A172 (cell line): Measurements from ENCODE around the gene SMPD2. TPM values are rescaled to one million over a fixed set of nuclear protein-coding genes. Genes with fewer than 3 reads are reported as not detected.
A peak's percentile ranks its signal among the peaks of the same experiment; 100 is the strongest.
"Not testable (repeated sequence)": the region's sequence is repeated elsewhere in the genome, so short reads cannot be mapped to it uniquely, and the experiment has no call there.

ENCODE experiments used
- DNase-seq: peaks from one replicate; pipeline ENCODE4 v3.0.0-alpha.2; 2015; ENCODE audit warnings: low spot score
- total RNA-seq: library from RNA; depleted of rRNA; stranded (reverse); fragments of >200 nt; shearing (Covaris generic); gene quantifications from 2 replicates; pipeline ENCODE4 v1.2.3, GENCODE V29; 2014

Gene SMPD2
- total RNA-seq, 1 experiment from 2014 or later: 9.1 TPM

DNA sequence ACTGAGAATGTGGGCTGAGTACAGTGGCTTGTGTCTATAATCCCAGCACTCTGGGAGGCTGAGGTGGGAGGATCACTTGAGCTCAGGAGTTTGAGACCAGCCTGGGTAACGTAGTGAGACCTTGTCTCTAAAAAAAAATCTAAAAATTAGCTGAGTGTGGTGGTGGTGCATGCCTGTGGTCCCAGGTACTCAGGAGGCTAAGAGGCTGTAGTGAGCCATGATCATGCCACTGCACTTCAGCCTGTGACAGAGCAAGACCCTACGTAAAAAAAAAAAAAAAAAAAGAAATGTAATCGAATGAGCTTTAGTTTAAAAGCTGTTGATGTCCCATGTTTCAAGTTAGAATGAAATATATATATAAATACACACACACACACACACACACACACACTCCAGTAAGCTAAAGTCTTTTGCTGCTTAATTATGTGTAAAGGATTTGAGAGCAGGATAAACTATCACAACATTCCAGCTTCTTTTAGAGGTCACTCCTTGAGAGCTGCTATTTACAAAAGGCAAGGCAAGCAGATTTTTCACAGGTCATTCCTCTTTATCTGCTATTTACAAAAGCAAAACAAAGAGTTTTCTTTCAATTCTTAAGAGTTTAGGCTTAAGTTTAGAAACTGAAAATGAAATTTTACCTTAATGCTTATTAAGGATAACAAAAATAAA lies 19.8 kb downstream of the SMPD2 start:
- no peak for DNase-seq

DNA sequence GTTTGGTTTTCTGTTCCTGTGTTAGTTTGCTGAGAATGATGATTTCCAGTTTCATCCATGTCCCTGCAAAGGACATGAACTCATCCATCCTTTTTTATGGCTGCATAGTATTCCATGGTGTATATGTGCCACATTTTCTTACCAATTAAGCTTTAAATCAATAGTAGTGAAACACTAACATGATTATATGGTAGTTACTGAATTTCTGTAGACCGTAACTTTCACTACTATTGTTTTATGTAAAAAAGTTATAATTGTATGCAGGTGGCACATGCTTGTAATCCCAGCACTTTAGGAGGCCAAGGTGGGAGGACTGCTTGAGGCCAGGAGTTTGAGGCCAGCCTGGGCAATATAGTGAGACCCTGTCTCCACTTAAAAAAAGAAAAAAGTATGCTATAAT lies 20.7 kb downstream of the SMPD2 start:
- DNase-seq: not testable (repeated sequence)

DNA sequence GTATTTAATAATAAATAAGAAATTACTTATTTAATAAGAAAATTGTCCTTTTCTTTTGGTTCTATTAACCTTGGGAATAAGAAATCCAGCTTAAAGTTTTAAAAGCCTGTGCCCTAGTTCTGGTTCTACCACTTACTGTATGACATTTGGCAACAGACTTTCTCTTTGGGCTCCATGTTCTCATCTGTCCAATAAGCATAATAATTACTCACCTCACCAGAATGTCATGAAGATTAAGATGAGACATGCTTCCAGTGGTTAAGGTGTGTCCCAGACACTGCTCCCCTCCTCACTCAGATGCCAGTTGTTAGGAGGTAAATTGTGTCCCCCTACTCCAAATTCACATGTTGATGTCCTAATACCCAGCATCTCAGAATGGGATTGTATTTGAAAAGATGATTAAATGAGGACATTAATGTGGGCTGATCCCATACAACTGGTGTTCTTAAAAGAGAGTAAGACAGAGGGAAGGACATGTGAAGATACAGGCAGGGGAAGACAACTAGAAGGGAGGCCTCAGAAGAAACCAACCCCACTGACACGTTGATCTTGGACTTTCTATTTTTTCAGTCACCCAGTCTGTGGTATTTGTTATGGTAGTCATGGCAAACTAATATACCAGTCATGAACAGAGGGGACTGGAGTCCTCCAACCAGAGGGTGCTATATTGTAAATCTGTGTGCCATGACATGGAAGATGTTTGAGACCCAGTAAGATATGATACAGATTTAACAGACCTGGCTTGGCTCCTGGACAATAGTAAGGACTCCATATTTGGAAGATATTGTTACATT lies 21.4 kb downstream of the SMPD2 start:
- DNase-seq: no peak

DNA sequence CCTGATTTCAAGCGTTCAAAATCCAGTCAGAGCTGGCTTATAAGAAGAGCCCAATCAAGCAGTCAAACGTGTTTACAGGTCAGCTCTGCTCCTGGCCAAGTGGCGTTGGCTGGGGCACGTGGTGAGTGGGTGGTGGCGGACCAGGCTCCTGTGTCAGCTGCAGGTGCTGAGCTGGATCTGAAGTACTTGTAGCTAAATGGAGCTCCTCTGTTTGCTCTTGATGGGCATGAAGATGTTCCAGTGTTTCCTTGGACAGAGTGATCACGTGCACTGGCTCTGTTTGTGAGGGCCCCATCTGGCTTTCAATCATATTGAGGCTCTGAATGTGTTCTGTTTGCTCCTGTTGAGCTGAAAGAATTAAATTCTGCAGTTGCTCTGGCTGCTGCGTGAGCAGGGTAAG lies 25.2 kb downstream of the SMPD2 start:
- no peak for DNase-seq

DNA sequence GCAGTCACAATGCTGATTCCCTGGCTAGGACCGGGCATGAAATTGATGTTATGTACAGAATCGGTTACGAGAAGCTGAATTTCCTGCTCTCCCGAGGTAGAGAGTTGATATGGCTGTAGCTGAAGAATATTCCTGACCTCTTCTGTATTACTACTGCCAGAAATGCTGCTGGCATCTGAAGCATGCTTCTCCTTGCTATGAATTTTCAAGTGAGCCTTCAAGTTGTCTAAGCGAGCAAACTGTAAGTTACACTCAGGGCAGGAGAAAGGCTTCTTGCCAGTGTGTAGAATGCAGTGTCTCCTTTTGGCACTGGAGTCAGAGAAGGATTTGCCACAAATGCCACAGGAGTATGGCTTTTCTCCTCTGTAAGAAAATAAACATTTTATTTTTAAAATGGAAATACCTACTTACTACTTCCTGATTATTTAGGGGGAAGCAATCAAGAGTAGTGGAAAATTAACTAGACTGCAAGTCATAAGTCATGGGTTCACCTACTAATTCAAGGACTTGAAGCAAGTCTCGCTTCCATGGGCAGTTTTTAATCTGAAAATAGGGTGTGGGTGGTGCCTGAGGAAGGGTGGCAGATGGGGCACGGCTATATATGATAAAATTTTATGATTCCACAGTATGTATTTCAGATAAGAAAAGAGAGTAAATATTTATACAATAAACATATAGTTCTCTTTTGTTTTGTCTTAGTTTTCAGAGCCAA lies 25.8 kb downstream of the SMPD2 start:
- DNase-seq: no peak

DNA sequence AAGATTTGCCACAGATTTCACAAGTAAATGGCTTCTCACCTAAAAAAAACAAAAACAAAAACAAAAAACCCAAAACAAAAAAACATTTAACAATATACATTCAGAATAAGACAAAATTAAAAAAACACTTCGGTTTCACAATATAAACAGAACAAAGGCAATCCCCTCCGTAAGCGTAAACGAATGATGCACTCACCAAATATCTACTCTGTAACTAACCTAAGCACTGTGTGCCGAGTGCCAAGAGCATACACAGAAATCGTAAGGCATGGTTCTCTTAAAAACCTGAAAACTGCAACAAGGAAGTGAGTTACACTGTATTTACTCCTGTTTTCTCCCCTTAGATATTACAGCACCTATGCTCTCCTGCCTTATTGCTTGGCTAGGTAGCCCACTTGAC lies 27.2 kb downstream of the SMPD2 start:
- DNase-seq: no peak

DNA sequence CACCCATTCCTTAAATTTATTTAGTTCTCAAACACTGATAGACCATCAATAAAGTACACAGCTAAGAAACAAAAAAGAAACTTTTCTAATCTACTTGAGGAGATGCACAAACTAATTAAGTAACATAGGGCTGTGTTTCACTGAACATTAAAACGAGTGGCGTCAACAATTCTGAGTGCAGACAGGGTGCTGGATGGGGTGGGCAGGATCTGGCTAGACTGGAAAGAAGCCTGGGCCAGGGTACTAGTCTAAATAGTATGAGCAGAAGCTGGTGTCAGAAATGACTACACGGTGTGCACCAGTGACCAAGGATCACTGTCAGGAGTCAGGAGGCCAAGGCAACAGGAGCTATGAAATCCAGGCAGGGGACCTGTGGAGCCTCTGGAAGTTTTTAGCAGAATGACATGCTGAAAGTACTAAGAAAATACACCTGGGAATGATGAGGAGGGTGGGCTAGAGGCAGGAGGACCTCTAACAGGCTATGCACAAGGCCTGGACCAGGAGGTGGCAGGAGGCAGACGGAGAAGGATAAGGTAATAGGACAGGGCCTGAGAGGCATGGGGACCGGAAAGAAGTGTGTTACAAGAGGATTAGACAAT lies 29.2 kb downstream of the SMPD2 start:
- no peak for DNase-seq

DNA sequence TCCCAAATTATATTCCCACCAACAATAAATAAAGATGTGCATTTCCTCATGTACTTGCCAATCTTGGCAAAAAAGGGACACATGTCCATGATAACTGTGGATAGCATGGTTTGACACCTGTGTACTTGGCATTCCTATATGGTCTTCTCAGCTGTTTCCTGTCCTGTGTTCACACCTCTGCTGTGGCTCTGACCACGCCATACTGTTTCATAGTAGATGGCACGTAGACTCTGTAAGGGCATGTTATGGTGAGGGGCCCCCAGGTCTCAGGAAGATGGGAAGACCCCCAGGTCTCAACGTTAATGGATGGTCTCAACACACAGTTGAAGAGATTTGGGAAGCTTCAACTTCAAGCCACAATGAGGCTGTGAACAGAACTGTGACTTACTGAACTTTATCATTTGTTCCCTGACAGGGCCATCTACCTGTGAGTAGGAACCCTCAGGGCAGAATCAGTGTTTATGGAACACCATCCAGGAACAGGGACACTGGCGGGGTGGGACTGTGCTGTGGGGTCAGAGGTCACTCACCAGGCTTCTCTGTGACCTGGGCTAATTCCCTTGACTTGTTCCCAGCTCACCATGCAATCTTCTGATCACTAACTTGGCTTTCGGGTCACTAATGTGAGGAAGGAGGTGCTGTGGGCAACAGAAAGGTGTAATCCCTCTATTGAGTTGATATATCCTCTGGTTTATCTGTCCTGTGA lies 30.7 kb downstream of the SMPD2 start:
- DNase-seq: no peak

DNA sequence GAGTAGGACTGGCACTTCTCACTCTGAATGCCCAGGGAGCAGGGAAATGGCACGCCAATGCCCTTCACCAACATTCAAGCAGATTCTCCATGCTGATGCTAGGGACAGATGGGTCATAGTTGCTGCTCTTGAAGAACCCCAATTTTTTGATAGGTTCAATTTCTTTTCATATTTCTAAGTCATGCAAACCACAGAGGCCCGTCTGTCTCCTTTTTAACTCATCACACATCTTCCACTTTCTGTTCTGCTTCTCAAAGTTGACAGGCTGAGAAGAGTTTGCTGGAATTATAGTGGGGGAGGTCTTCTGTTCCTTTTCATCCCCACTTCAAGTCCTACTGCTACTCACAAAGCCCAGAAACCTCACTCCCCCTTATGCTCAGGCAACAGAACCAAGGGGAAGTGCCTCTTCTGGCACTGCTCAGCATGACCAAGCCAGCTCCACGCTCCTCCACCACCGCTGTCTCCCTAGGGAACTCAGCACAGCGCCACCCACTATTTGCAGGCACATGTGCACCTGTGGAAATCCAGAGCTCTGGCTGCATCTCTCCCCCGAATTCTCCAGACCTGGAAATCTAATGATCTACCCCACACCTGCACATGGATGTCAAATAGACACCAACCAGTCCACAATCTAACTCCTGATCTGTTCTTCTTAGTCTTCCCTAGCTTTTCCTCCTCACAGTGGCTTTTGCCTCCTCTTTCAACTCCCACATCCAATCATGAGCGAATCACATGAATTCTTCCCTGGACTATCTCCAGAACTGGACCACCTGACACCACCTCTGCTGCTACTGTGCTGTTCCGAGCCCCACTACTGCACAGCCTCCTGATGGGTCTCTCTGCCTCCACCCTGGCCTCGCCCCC lies 31.8 kb downstream of the SMPD2 start:
- DNase-seq: no peak

DNA sequence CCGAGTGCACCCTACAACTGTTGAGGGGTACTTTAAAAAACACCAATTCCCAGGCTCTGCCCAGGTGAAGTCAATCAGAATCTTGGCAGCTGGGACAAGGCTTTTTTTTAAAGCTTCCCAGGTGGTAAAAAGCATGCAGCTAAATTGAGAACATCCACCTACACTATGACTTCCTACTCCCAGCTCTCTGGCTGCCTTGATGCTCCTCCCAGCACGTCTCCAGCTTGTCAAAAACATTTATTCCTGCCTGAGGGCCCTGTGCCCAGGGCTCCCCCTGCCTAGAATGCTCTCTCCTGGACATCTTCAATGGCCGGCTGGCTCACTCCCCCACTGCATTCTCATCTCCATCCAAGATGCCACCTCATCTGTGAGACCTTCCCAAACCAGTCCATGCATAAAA lies 32.6 kb downstream of the SMPD2 start:
- DNase-seq: no peak

DNA sequence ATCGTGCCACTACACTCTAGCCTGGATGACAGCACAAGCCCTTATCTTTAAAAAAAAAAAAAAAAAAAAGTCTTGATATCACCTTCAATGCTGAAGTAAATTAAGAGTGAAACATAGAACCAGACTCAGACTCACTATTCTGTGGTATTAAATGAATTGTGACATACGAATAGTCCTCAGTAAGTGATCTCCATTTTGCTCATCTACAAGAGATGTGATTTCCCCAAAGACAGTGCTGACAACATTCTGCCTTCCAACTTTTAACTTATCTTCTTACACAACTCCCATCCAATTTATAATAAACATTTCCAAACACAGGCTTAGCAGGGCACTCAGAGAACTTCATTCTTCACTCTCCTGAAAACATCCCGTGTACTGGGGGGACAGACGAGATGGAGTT lies 34.5 kb downstream of the SMPD2 start:
- DNase-seq: no peak

DNA sequence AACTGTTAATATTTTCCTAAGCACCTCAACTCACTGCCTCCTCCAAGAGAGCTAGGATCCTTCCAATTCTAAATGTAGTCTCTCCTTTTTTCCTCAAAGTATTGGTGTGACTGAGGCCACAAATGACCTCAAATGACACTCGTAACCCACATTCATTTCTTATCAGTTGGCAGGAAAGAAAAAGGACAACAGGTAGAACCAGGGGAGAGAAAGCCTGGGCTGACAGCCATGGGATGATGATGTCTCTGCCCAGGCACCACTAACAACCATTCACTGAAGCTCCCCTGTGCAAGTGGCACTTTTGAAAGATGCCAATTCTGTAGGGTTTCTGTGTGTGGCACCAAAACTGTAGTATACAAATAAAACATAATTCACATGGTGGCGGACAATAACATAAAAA lies 35.1 kb downstream of the SMPD2 start:
- no peak for DNase-seq

DNA sequence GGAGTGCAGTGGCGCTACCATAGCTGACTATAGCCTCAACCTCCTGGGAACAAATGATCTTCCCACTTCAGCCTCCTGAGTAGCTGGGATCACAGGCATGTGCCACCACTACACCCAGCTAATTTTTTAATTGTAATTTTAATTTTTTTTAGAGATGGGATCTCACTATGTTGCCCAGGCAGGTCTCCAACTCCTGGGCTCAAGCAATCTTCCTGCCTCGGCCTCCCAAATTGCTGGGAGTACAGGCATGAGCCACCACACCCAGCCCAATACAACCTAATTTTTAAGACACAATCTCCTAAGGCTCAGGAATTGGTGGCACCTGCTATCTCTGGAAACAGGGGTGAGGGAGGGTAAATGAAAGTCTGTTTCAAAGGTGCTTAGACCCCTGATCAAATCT lies 36.7 kb downstream of the SMPD2 start:
- no peak for DNase-seq

DNA sequence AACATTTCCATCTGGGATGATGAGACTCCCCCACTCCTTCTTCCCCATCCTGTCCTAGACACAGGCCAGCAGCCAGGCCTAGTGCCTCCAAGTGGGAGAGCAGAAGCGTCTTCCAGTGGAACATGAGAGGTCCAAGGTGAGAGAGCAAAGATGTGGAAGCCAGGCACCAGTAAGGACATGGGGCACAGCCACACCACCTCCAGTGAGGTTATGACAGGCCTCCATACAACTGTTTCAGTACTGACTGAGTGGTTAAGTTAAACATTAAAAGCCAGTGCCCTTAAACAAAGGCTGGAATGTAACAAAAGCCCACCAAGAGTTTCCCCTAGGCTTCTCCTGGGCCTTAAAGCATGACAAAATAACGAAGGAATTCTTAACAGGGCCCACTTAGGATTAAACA lies 37.2 kb downstream of the SMPD2 start:
- no peak for DNase-seq

DNA sequence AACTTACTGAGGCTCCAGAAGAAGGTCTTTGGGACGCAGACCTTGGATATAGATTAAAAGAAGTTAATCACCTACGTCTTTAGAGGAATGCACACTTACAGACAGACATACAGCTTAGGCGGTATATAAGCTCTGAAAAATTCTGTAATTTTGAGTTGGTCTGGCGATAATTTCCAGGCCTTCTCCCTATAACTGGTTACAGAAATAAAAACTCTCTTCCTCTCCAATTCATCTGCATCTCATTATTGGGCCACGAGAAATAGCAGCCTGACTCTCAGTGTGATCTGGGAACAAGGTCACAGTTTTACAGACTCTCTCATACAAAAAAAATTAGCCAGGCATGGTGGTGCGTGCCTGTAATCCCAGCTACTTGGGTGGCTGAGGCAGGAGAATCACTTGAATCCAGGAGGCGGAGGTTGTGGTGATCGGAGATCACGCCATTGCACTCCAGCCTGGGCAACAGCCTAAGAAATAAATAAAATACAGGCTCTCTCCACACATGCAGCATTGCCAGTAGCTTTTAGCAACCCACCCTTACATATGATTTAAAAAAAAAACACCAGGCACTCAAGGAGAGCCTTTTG lies 37.8 kb downstream of the SMPD2 start:
- DNase-seq: no peak

DNA sequence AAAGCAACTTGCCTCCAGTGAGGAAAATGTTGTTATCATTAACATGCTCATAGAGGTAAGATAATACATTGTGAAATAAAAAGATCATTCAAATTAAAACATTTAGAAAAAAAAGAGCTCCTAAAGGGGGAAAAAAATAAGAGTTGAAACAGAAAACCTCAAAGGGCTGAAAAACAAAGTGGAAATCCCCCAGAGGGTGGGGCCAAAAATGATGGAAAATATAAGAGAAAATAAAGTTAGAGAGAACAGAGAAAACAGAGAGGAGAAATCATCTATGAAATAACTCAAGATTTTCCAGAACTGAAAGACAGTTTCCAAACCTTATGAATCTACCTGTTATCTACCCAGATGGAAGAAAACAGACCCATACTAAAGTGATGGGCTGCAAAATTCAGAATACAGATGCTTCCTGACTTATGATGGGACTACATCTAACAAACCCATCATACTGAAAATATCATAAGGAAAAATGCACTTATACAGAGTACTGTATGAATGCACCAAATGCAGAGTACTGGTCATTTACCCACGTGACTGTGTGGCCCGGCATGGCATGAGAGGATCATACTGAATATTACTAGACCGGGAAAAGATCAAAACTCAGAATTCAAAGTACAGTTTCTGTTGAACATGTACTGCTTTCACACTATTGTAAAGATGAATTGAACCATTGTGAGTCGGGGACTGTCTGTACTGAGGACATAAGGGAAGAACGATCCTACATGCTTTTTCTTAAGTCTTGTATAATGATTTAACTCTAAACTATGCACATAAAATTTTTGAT lies 38.5 kb downstream of the SMPD2 start:
- no peak for DNase-seq

DNA sequence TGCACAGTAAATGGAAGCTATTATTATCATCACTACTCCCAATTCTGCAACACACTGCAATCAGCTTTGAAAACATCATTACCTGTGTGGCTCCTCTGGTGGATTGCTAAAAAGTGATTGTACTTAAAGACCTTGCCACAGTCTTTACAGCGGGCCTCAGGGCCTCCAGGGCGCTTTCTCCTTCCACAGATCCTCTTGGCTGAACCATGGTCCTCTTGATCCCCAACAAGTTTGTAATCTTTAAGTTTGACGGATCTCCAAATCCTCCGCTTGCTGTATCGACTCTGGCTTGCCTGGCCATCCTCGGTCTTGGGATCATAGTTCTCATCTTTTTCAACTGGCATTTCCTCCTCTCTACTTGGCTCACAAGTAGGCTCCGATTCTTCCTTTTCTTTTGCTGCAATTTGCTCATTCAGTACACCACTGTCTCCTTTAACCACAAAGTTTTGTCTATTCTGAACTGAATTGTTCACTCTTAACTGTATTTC lies 40.5 kb downstream of the SMPD2 start:
- no peak for DNase-seq

DNA sequence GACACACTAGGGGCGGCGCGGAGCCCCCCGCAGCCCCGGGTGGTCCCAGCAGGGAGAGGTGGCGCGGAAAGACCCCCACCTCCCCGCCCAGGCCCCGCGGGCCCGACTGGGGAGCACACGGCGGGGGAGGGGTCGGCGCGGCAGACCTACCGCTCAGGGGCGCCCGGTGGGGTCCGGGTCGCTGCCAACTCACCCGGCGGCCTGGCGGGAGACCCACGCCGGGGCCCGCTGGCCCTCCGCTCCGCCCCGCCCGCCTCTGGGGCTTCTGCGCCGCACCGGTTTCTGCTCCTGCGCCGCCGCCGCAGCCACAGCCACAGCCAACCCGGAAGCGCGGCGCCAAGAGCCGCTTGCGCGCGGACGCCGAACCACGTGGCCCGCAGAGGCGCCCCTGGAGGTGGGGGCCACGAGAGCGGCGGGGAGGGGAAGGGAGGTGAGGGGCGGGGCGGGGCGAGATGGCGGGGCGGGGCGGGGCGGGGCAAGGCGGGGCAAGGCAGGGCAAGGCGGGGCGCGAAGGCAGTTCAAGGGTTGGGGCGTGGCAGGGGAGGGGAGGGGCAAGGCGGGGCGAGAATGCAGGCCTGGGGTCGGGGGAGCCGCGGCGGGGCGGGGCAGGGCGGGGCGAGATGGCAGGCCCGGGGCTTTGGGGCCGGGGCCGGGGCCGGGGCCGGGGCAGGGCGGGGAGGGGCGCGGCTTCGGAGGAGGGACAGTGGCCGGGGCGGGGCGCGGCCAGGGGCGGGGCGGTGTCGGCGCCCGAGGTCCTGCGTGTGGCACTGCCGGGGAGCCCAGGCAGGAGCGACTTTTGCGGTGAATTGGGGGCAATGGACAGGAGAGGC lies 42.6 kb downstream of the SMPD2 start, which contains the start of gene ZBTB24:
ZBTB24 (minus strand) TSS at position 315 of the 830 bp plus-strand sequence. CDS start 1,193 bp downstream, outside the sequence.
- peak; percentile 68 for DNase-seq

DNA sequence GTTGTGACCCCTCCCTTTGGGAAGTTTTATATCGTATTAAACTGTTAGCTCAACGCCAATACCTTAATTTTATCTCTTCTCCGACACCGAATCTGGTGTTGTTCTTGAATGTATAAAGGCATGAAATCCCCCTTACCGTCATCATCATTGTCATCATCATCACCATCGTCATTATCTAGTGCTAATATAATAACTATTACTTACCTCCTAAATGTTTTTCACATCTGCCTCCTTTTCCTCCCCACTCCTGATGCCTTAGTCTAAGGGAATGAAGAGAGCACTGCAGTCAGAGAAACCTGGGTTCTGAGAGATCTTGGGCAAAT lies 43.2 kb downstream of the SMPD2 start:
- no peak for DNase-seq
